Endothelial cell (in vitro differentiated cells): ENCODE data around the gene IFRD1. TPM values are rescaled to one million over a fixed set of nuclear protein-coding genes. Genes with fewer than 3 reads are reported as not detected.
A peak's percentile ranks its signal among the peaks of the same experiment; 100 is the strongest.
"Not testable (repeated sequence)": the region's sequence is repeated elsewhere in the genome, so short reads cannot be mapped to it uniquely, and the experiment has no call there.

Experiments
- DNase-seq: peaks from one replicate; pipeline ENCODE4 v3.0.0; 2021; ENCODE audit warnings: low spot score
- H3K27ac Mint-ChIP-seq: one replicate; pipeline ENCODE4 v1.8.0; 2021; ENCODE audit warnings: mixed read lengths, inconsistent platforms; ENCODE audit not compliant: unreplicated experiment
- H3K27me3 Mint-ChIP-seq: one replicate; pipeline ENCODE4 v1.8.0; 2021; ENCODE audit warnings: mild to moderate bottlenecking, moderate library complexity, mixed read lengths, inconsistent platforms; ENCODE audit not compliant: unreplicated experiment
- H3K36me3 Mint-ChIP-seq: one replicate; pipeline ENCODE4 v1.8.0; 2021; ENCODE audit warnings: mild to moderate bottlenecking, low read depth, mixed read lengths, inconsistent platforms; ENCODE audit not compliant: unreplicated experiment
- H3K4me1 Mint-ChIP-seq: one replicate; pipeline ENCODE4 v1.8.0; 2021; ENCODE audit warnings: mild to moderate bottlenecking, mixed read lengths, inconsistent platforms; ENCODE audit not compliant: unreplicated experiment
- H3K4me3 Mint-ChIP-seq: one replicate; pipeline ENCODE4 v1.8.0; 2021; ENCODE audit warnings: mild to moderate bottlenecking, mixed read lengths, inconsistent platforms; ENCODE audit not compliant: unreplicated experiment
- H3K9me3 Mint-ChIP-seq: one replicate; pipeline ENCODE4 v1.8.0; 2021; ENCODE audit warnings: mixed read lengths, inconsistent platforms; ENCODE audit not compliant: unreplicated experiment
- total RNA-seq: library from RNA; stranded (reverse); fragmentation: NEBNext Ultra II Directional; extraction: Animal tissue kit (Norgen Biotek cat#: 25700); gene quantifications from one replicate; pipeline ENCODE4 v1.2.1, GENCODE V29; 2021; ENCODE audit not compliant: unreplicated experiment
- TF ChIP-seq, protein P1 (sequence below): fragments of 200-600 bp; sonication (generic); IDR thresholded peaks from one replicate; pipeline ENCODE4 v1.5.0; 2021; ENCODE audit warnings: antibody characterized with exemption; ENCODE audit not compliant: unreplicated experiment

The IFRD1 gene
- total RNA-seq, 1 donor from 2014 or later, result 55.4 TPM

DNA sequence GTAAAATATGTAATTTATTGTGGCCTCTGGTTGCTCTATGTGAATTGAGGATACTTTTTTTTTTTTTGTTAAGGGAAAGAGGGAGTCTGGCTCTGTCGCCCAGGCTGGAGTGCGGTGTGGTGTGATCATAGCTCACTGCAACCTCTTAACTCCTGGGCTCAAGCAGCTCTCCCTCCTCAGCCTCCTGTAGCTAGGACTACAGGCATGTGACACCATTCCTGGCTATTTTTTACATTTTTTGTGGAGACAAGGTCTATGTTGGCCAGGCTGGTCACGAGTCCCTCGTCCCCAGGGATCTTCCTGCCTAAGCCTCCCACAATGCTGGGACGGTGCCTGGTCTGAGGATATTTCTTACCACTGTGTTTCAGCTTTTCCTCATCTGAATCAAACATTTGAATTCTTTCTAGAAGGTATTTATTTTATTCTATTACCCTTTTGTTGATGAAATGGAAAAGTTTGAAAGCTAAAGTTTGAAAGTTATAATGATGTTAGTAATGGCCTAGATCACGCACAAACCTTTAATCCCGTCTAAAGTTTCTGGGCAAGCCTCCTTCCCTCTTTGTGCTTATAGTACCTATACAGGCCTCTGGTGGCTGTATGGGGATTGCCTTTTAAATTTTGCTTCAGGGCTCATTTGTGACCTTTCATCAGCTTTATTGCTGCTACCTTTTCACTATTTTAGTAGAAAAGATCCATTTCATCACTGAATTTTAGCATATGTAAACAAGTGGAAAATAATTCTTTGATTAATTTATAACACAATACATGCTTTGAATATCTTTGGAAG, 2.0 kb downstream of the IFRD1 start:
- H3K9me3 Mint-ChIP-seq, result no peaks in the 10 kb centered on the region
- H3K36me3 Mint-ChIP-seq, result peaks cover 4% of the 10 kb centered on the region
- TF ChIP-seq, protein P1, sequence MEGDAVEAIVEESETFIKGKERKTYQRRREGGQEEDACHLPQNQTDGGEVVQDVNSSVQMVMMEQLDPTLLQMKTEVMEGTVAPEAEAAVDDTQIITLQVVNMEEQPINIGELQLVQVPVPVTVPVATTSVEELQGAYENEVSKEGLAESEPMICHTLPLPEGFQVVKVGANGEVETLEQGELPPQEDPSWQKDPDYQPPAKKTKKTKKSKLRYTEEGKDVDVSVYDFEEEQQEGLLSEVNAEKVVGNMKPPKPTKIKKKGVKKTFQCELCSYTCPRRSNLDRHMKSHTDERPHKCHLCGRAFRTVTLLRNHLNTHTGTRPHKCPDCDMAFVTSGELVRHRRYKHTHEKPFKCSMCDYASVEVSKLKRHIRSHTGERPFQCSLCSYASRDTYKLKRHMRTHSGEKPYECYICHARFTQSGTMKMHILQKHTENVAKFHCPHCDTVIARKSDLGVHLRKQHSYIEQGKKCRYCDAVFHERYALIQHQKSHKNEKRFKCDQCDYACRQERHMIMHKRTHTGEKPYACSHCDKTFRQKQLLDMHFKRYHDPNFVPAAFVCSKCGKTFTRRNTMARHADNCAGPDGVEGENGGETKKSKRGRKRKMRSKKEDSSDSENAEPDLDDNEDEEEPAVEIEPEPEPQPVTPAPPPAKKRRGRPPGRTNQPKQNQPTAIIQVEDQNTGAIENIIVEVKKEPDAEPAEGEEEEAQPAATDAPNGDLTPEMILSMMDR, result no peak
- peaks cover 37% of the 10 kb centered on the region for H3K4me1 Mint-ChIP-seq
- H3K27ac Mint-ChIP-seq, result peak overlapping the region; percentile 95
- DNase-seq, result peak; percentile 17
- H3K4me3 Mint-ChIP-seq, result peak overlapping the region; percentile 98
- peaks cover 11% of the 10 kb centered on the region for H3K27me3 Mint-ChIP-seq

DNA sequence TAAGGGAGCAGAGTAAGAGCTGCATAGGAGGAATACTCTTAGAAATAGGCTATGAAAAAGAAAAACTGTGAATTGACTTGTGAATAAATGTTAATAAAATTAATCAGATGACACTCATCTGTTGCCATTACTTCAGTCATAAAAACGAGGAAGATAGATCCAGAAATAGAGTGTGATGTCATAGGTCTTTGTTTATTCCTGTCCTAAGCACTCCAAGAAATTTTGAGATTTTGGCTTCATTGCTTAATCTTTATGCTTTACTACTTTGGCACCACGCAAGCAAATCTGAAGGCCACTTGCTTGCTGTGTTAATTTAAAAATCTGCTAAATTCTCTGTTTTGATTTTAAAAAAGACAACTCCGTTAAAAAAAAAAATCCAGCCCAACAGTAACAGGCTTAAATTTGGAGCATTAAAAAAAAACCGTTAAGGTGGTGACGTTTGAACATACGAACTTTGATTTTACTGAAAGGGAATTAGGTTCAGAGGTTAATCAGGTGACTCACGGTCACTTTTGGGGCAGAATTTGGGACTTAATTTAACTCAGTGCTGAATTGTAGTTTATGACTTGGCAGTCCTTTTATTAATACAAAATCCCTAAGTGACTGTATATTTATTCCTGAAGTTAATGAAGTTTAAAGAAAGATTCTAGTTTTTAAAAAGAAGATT, 3.4 kb downstream of the IFRD1 start:
- Mint-ChIP-seq H3K4me3 (peak overlapping the region; percentile 58), H3K9me3 (no peaks in the 10 kb centered on the region), H3K27me3 (peaks cover 11% of the 10 kb centered on the region), H3K4me1 (peaks cover 24% of the 10 kb centered on the region), H3K27ac (peak overlapping the region; percentile 28), H3K36me3 (peaks cover 6% of the 10 kb centered on the region)
- TF ChIP-seq, protein P1, result no peak
- DNase-seq, result no peak

DNA sequence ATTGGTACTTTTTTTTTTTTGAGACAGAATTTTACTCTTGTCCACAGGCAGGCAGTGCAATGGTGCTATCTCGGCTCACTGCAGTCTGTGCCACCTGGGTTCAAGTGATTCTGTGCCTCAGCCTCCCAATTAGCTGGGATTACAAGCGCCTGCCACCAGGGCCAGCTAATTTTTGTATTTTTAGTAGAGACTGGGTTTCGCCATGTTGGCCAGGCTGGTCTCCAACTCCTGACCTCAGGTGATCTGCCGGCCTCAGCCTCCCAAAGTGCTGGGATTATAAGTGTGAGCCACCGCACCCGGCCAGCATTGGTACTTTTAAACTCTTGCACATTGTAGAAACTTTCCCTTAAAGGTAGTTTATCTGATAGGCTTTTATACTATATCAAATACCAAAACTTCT, 3.9 kb downstream of the IFRD1 start:
- not testable (repeated sequence) for H3K27ac Mint-ChIP-seq, DNase-seq, H3K4me3 Mint-ChIP-seq, H3K9me3 Mint-ChIP-seq
- Mint-ChIP-seq H3K36me3 (peaks cover 11% of the 10 kb centered on the region), H3K4me1 (peaks cover 19% of the 10 kb centered on the region), H3K27me3 (peaks cover 11% of the 10 kb centered on the region)

DNA sequence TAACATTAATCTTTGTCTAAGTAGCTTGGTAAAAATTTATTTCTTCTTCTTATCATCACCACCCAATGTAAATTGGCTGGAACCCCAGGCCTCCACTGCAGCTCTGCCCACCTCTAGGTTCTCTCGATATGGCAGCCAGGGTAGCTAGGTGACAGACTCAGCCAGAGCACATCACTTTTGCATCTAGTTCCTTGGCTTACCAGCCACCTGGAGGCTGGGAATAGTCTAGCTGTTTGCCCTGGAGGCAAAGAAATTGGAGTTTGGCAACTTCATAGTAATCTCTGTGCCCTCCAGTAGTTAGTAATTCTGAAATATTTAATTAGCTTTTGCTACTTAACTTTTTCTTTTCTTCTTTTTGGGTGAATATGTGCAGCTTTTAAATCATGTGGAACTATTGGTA, 9.4 kb downstream of the IFRD1 start:
- Mint-ChIP-seq H3K27me3 (no peaks in the 10 kb centered on the region), H3K9me3 (no peaks in the 10 kb centered on the region), H3K4me3 (peak overlapping the region; percentile 66), H3K4me1 (no peaks in the 10 kb centered on the region), H3K27ac (no peak overlapping the region), H3K36me3 (peaks cover 24% of the 10 kb centered on the region)
- no peak for DNase-seq
- TF ChIP-seq, protein P1, result no peak

DNA sequence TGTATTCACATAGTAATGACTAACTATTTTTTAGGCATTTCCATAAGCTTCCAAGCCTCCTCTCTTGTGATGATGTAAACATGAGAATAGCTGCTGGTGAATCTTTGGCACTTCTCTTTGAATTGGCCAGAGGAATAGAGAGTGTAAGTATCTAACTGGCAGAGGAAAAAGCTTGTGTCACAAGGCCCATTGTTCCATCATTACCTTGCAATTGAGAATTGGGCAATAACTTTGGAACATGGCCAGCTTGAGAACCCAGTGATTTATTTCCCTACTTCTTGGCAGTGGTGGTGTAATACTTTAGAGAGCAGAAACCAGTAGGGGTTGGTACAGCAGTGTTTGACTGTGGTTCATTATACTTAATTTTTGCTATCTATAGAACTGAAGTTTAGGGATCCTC, 12.0 kb downstream of the IFRD1 start:
- no peak for DNase-seq
- no peak overlapping the region for H3K4me3 Mint-ChIP-seq
- TF ChIP-seq, protein P1, result no peak
- no peaks in the 10 kb centered on the region for H3K27me3 Mint-ChIP-seq
- no peak overlapping the region for H3K27ac Mint-ChIP-seq
- H3K4me1 Mint-ChIP-seq, result no peaks in the 10 kb centered on the region
- H3K9me3 Mint-ChIP-seq, result no peaks in the 10 kb centered on the region
- H3K36me3 Mint-ChIP-seq, result peaks cover 21% of the 10 kb centered on the region
